ENCODE measurements around the gene PATJ.

- no peak for TF ChIP-seq CTCF (IDR thresholded peaks at IDR 0.05)
- no peak for TF ChIP-seq EZH2 (IDR thresholded peaks at IDR 0.05; ENCODE audit: borderline replicate concordance, insufficient read depth, low read depth, low read length, poor library complexity, severe bottlenecking)
Observed at GRCh38 chr1:61869691-61870109, 127.4 kb downstream of the PATJ start.
